Cerebellar nuclear complex (tissue), 1 donor: ENCODE data around the gene TNN.

Experiments
- DNase-seq, 2 experiments: peaks; one replicate each; lab custom pipeline; 2025; lab: John Stamatoyannopoulos, UW

The TNN gene

DNA sequence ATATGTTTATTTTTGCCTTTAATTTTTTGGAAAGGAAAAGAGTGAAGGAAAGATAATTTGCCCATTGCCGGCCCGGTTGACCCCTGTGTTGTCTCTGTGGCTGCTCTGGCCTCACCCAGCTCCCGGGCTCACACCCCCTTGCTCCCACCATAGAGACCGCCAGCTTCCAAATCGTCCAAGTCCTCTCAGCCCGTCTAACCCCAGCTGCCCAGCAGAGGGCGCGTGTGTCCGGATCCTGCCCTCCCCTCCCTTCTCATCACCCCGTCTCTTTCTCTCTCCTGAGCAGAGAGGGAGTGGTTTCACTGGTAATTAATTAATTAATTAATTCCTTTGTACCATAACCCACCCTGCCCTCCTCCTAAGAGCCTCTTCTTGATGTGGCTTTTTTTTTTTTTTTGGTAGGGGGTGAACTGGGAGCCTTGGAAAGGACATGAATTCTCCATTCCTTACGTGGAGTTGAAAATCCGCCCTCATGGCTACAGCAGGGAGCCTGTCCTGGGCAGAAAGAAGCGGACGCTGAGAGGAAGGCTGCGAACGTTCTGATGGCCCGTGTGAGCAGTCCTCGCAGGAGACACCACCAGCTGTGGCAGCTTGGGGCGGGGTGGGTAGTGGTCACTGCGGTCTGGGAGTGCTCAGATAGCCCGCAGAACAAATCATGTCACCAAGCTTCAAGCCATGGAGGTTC lies 79.0 kb downstream of the TNN start:
- no peak for DNase-seq

- DNase-seq: no peak
These were observed 79.9 kb downstream of the TNN start for GRCh38 chr1:175147569-175147968.

DNA sequence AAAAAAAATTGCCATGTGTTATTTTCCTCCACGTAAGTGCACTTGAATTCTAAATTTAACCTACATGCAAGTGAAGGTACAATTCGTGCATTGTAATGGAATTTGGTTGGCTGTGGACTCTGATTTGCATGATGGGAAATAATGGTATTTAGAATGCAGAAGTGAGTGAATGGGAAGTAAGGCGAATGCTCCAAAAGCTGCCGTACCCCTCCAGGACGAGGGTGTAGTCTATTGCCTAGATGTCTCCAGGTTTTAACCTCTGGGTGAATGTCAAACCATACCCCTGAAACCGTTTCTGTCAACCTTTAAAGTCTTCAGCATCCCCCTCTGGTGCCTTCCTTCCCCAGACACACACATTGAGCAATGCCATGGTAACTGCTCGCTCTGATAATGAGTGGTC lies 80.4 kb downstream of the TNN start:
- DNase-seq: no peak

- DNase-seq: no peak
These were observed 83.1 kb downstream of the TNN start for GRCh38 chr1:175150596-175151319.

- DNase-seq: peak in 1 of 2 experiments; percentile 3
These were observed 84.5 kb downstream of the TNN start for GRCh38 chr1:175152006-175152652.

GRCh38 chr1:175154629-175155472 lies 87.2 kb downstream of the TNN start:
- peak in 1 of 2 experiments; percentile 7 for DNase-seq

DNA sequence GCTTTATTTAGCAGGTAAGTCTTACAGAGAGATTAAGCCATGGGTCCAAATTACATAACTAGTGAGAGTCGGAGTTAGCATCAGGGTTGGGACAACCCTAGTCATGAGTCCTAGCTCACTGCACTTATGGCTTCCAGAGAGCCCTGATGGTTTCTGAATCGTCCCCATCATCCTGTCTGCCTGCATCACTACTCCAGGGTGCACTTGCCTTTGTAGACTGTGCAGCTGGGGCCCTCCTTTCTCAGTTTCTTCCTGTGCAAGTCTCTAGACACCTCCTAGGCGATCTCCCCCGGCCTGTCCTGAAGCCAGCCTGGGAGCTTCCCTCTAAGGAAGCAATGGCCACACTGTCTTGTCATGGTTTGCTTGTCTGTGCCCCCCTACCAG lies 87.8 kb downstream of the TNN start:
- DNase-seq: no peak

DNA sequence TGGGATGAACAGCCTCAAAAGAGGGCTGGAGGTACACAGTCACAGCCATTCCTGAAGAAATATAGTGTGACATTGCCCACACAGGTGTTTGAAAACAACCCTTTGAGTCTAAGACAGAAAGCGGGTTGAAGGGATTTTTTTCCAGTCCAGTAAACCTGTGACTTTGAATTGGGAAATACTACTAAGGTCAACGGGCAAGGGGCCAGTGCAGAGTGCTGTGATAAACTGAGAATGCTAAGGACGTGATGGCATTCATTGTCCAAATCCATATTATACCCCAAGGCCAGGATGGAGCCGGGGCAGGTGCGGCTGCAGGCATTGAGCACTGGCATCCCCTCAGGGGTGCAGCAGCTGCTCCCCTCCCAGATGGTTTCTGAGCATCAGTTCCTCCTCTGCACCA lies 88.3 kb downstream of the TNN start:
- DNase-seq: no peak

DNA sequence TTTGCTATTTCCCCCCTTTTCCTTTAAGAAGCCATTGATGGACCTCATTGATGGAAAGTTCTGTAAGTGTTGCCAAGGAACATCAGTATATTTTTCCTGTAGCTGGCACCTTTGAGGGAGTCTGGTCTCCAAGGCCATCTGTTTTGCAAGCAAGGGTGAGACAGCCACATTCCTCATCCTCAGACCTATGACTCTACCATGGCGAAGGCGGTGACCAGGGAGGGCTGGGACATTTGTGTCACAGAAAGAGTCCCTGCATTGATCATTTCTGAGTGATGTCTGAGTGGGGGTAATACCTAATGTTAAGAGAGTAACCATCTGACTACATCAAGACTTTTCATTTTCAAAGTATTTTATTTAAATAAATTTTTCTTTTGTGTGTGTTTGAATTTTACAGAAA lies 89.6 kb downstream of the TNN start:
- no peak for DNase-seq

DNA sequence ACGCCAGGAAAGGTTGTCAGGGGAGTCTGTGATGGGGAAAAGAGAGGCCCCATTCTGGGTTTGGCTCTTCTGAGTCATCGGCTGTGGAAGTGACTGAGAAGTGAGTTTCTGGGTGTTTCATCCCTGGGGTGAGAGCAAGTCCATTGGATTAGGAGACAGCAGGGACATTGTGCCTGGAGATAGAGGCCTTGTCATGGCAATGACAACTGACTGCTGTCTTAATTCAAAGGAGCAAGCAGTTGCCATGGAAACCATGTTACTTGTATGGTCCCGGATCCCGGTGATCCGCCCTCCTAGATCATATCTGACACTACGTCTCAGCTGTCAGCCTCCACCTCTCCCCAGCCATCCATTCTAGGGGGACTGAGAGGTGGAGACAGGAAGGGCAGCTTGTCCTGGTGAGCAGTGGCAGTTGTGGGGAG lies 90.5 kb downstream of the TNN start:
- no peak for DNase-seq

DNA sequence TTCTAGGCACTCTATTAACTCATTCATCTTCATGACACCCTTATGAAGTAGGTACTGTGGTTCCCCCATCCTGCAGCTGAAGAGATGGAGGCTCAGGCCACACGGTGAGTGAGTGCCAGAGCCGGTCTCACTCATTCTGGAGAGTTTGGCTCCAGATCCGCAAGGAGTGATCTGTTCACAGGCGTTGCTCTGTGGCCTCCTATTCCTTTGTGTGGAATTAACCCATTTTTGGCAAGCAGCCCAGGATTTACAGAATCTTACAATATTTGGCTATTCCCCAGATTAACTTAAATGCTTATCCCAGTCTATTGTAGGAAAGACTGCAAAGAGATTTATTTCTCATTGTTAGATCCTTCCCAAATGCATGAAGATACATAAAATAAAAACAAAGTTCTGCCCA lies 95.3 kb downstream of the TNN start:
- DNase-seq: no peak

GRCh38 chr1:175163702-175164101 lies 96.1 kb downstream of the TNN start:
- no peak for DNase-seq

- DNase-seq: no peak
These were observed 97.1 kb downstream of the TNN start for GRCh38 chr1:175164751-175165150.

GRCh38 chr1:175166746-175167145 lies 99.1 kb downstream of the TNN start:
- DNase-seq: no peak

GRCh38 chr1:175167861-175168260 lies 100.2 kb downstream of the TNN start:
- no peak for DNase-seq

GRCh38 chr1:175168782-175169181 lies 101.1 kb downstream of the TNN start:
- DNase-seq: no peak

- no peak for DNase-seq
These were observed 101.8 kb downstream of the TNN start for GRCh38 chr1:175169286-175170018.

- no peak for DNase-seq
These were observed 103.6 kb downstream of the TNN start for GRCh38 chr1:175171036-175171913.

DNA sequence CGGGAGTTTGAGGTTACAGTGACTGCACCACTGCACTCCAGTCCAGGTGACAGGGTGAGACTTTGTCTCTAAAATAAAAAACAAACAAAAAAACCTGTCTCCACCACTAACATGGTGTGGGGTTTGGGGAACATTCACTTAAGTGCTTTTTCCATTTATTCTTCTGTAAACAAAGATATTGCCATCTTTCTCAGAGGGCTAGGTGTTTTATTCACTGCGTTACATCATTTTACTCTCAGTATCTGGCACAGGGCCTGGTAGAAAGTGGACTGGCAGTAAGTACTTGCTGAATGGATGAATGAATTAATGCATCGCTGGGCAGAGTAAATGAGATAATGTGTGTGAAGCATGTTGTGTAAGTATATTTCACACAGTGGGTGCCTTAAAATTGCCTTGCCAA lies 104.9 kb downstream of the TNN start:
- DNase-seq: no peak

DNA sequence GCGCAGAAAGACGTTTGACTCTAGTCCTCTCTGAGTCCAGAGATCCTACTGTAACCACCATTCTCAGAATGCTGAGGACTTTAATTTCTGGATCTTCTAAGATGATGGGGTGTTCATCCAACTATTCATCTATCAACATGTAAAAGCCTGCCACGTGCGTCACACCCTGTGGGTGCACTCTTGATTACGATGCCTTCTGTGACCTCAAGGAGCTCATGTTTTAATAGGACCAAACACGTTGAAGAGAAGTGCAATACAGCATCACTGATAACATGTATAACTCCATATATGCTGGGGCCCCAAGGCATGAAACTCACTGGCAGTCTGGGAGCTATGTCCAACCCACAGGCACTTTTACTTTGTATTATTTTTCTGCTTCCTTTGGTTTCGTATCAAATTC lies 105.9 kb downstream of the TNN start:
- DNase-seq: no peak
